Measurements from ENCODE around the gene LVRN.
"Not testable (repeated sequence)": the region's sequence is repeated elsewhere in the genome, so short reads cannot be mapped to it uniquely, and the experiment has no call there.

LVRN gene, protein sequence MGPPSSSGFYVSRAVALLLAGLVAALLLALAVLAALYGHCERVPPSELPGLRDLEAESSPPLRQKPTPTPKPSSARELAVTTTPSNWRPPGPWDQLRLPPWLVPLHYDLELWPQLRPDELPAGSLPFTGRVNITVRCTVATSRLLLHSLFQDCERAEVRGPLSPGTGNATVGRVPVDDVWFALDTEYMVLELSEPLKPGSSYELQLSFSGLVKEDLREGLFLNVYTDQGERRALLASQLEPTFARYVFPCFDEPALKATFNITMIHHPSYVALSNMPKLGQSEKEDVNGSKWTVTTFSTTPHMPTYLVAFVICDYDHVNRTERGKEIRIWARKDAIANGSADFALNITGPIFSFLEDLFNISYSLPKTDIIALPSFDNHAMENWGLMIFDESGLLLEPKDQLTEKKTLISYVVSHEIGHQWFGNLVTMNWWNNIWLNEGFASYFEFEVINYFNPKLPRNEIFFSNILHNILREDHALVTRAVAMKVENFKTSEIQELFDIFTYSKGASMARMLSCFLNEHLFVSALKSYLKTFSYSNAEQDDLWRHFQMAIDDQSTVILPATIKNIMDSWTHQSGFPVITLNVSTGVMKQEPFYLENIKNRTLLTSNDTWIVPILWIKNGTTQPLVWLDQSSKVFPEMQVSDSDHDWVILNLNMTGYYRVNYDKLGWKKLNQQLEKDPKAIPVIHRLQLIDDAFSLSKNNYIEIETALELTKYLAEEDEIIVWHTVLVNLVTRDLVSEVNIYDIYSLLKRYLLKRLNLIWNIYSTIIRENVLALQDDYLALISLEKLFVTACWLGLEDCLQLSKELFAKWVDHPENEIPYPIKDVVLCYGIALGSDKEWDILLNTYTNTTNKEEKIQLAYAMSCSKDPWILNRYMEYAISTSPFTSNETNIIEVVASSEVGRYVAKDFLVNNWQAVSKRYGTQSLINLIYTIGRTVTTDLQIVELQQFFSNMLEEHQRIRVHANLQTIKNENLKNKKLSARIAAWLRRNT

DNA sequence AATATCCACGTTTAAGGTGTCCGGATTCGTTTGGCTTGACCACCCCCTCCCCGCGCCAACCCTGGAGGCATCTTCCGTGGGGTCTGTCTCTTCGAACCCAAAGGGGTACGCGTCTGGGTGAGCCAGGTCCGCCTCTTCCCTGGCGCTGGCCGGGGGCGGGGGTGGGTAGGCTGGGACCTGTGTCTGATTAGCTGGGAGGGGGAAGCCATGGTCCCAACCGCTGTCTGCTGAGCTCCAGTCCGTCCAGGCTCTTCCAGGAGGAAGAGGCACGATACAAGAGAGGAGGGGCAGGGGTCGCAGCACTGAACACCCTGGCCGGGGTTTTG lies at the start of gene LVRN:
Gene LVRN, plus strand, starts transcription at position 237 of the 326 bp plus-strand sequence. CDS start 143 bp downstream, outside the sequence.
- no peak for DNase-seq (ENCODE audit: low read depth in 2 of 2)

DNA sequence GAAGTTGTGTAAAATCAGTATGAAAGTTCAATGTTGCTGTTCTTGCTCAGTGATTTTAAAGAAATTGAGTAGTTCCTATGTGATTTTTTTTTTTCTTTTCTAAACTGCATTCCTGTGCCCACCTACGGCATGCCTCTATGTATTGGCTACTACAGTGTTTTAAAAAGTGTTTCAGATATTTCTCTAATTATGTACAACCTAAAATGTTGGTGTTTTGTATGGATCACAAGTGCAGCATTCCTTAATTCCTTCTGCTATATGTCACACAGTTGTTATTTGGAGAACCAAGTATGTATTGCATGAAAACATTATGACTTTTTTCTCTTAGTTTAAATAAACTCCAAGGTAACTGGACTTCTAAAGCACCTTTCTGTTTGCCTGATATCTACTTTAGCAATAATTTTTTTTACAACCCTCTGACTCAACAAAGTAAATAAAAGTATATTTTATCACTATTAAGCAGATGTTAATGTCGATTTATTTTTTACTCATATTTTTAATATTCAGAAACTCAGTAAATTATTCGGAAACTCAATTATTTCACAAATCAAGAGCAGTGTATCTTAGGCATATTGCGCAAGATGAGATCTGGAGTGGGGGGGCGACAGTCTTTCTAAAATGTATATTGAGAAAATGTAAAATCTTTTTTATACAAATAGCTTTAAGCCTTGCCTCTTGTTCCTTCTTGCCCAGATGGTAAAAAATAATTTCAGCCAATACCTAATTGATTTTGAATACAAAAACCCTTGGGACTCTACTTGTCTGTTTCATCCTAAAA lies 48.5 kb upstream of the LVRN start:
- DNase-seq (ENCODE audit: low read depth in 2 of 2): not testable (repeated sequence)

DNA sequence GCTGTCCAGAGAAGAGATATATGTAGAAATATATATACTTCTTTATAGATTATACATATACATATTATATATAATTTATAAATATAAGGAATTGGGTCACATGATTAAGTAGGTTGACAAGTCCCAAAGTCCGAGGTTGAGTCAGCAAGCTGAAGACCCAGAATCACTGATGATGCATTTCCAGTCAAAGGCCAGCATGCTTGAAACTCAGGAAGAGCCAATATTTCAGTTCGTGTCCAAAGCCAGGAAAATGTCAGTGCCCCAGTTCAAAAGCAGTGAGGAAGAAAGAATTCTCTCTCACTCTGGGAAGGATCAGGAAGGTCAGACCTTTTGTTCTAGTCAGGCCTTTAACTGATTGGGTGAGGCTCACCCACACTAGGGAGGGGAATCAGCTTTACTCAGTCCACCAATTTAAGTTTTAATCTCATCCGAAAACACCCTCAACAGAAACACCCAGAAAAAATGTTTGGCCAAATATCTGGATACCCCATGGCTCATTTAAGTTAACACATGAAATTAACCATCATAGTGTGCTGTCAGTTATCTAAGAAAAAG lies 42.0 kb upstream of the LVRN start:
- DNase-seq (ENCODE audit: low read depth in 2 of 2): no peak

DNA sequence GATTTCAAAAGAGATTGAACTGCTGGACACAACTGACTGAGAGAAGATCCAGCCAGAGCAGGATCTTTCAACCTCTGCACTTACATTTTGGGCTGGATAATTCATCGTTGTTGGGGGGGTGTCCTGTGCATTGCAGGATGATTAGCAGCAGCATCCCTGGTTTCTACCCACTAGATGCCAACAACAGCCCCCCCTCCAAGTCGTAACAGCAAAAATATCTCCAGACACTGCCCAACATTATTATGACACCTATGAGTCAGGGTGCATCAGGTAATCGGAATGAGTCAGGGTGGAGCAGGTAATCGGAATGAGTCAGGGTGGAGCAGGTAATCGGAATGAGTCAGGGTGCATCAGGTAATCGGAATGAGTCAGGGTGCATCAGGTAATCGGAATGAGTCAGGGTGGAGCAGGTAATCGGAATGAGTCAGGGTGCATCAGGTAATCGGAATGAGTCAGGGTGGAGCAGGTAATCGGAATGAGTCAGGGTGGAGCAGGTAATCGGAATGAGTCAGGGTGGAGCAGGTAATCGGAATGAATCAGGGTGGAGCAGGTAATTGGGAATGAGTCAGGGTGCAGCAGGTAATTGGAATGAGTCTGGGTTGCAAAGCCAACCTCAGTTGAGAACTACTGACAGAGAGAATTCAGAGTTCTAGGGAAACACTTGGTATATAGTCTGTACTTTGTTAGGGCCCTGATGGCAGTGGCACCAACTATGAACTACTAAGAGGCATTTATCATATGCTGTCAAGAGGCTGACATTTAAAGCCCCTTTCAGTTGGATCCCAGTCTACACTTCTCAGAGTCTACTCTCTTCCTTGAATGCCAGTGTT lies 33.5 kb upstream of the LVRN start:
- DNase-seq (ENCODE audit: low read depth in 2 of 2): not testable (repeated sequence)

DNA sequence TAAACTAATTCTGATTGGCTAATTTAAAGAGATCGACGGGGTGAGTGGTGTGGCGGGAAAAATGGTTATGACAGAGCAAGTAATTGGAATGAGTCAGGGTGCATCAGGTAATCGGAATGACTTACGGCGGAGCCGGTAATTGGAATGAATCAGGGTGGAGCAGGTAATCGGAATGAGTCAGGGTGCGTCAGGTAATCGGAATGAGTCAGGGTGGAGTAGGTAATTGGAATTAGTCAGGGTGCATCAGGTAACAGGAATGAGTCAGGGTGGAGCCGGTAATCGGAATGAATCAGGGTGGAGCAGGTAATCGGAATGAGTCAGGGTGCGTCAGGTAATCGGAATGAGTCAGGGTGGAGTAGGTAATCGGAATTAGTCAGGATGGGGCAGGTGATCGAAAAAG lies 32.1 kb upstream of the LVRN start:
- not testable (repeated sequence) for DNase-seq (ENCODE audit: low read depth in 2 of 2)

DNA sequence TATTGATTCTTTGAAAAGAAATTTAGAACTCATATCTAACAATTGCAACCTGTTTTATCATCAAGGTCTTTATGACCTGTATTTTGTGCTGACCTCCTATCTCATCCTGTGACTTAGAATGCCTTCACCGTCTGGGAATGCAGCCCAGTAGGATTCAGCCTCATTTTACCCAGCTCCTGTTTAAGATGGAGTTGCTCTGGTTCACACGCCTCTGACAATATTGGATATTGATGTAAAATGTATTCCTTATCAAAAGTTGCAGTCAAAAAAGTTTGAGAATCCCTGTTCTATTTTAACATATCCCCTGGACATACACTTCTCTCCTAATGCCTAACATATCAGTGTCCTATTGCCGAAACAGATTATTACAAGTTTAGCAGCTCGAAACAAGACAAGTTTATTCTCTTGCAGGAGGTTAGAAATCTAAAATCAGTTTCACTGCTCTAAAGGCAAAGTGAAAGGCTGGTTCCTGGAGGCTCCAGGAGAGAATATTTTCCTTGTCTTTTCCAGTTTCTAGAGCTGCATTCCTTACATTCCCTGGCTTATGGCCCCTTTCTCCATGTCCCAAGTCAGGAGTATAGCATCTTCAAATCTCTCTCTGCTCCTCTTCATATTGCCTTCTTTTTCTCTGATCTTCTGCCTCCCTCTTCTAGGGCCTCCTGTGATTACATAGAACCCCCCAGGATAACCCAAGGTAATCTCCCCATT lies 31.5 kb upstream of the LVRN start:
- no peak for DNase-seq (ENCODE audit: low read depth in 2 of 2)

DNA sequence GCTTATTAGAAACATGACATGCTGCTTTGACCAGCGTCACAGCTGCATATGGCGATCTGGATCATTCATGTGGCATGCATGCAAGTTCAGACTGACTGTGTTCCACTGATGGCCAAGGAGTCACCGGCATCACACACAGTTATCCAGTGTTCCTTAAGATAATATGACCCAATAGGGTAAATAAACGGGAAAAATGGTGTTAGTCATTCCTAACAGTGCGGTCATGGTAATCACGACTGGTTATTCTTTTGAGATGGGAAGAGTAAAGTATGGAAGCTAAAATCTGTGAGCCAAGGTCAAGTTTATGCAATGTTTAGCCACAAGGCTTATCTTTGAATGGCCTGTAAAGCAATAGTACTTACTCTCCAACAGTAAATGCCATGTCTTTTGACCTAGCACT lies 29.3 kb upstream of the LVRN start:
- no peak for DNase-seq (ENCODE audit: low read depth in 2 of 2)

DNA sequence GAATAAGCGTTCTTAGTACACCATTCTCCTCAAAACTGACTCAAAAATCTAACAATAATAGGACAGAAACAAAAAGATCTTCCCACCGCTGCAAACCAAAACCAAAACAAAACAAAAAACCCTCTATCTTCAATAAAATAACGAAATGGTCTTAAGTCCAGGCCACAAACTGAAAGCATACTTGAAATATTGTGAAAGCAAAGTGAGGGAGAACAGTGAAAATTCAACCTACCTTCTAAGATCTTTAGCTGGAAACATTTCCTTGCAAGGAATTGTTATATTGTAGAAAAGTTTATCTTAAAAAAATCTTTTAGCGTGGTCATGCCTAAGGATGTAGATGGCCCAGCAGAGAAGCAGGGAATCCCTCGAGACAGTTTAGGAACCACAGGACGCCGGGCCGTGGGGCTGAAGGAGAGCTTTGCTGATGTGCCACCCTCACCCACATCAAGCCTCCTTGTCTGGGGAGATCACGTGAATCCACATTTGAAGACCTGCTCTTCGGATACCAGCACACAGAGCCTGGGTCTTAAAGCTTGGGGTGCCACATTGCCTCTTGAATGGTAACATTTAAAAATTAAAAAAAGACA lies 27.8 kb upstream of the LVRN start:
- no peak for DNase-seq (ENCODE audit: low read depth in 2 of 2)

DNA sequence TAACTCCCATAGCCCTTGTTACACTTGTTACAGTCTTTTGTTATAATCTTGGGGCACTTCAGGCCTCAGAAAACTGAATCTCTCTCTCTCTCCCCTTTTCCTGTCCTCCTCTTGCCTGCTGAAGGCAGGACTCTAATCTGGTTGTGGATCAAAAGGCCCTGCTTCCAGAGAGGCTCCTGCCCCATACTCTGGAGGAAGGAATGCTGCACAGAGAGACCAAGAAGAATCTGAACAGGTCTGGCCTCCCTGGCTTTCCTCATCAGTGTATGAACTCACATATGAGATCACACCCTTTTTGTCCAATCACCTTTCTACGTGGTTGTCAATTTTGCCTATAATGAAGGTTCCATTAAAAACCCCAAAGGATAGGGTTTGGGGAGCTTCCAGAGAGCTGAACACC lies 26.2 kb upstream of the LVRN start:
- no peak for DNase-seq (ENCODE audit: low read depth in 2 of 2)

DNA sequence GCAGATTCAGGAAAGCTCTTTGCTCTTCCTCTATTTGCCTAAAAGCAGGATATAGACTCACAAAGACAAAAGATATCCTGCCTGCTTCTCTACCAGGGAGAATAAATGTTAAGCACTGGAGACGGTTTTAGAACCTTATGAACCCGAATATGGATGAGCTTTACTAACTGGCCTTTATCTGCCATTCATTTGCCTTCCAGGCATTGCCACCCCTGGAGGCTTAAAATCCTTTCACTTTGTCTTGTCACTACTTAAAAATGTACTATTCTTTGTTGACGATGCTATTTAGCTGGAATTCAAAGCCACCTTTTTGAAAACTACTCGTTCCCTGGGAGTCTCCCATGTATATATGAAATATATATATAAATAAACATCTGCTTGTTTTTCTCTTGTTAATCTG lies 23.2 kb upstream of the LVRN start:
- DNase-seq (ENCODE audit: low read depth in 2 of 2): no peak

DNA sequence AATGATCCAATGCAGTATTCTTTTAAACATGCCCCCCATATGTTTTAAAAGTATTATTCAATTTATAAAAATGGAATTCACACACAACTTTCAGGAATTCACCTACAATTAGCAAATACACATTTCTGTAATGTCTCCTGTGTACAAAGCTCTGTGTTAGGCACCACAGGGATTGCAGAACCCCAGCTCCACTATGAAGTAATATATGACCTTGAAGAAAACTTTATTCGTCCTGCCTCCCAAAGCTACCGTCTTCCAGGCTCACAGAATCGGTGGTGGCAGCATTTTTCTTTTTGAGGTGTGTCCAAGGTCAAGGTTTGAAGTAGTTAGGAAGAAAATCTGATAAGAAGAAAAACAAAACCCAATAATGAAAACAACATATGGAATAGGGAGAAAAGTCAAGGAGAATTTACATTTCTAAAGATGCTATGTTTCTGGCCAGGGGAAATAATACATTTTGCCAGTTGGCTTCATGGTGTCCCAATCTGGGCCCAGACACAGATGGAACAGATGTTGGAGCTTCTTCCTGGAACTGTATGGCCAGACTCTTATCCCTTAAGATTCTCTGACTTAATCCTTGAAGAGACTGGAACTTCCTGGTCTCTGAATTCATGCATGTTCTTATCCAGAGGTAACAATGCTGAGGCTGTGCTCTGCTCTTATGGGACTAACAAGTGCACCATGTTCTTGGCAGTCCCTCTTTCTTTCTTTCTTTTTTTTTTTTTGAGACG lies 22.0 kb upstream of the LVRN start:
- no peak for DNase-seq (ENCODE audit: low read depth in 2 of 2)

DNA sequence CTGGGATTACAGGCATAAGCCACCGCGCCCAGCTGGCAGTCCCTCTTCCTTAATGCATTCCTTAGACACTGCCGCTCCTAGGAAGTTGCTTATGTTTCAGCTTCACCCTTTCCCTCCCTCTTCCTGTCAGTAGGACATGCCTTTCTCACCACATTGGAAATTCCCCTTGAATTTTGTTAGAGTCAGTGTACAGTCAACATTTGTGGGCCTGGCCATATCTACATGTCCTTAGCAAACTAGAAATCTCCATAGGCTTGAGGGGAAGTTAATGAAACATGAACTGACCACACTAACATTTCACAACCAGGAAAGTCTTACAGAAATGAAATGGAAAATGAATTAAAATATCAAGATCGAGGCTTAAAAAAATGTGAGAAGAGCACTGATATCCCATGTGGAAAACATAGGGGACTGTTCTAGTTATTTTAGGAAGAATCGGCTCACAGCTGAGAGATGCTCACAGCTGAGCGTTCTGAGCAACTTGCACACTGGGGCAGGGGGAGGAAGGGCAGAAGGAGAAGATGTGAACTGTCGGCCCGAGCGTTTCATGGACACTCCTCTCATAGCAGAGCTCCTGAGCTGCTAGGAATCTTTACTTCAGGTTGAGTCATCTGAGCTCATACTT lies 21.1 kb upstream of the LVRN start:
- DNase-seq (ENCODE audit: low read depth in 2 of 2): peak; percentile 84 to 87

DNA sequence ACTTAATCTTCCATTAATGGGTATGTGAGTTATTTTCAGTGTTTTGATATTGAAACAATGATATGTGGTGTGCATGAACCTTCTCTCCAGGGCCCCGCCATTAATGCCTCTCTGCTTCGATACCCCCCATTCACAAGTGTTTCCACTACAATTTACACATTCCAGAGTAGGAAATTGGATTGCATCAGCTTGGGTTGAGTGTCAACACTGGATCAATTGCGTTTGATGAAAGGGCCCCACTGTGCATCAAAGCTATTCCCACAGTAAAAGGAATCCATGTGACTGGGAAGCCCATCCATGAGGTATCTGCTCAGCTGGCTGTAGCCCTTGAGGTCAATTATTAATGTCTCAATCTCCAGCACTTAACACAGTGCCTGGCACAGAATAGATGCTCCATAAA lies 17.8 kb upstream of the LVRN start:
- no peak for DNase-seq (ENCODE audit: low read depth in 2 of 2)

DNA sequence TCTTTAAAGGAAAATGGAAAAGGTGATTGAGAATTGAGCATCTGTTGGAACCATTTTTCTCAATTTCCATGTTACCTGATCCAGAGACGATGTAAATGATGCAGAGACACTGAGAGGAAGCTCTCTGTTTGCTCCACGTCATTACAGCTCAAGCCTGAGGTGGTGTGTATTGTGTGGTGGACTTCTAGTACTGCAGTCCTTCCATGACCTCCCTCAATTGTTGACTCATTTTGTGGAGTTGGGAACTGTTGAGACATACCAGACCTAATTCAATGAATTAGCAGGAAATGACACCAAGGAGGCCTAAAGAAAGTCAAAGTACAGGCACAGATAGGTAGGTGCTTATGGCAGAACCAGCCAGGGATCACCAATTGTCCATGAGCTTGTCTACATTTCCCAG lies 15.6 kb upstream of the LVRN start:
- no peak for DNase-seq (ENCODE audit: low read depth in 2 of 2)

DNA sequence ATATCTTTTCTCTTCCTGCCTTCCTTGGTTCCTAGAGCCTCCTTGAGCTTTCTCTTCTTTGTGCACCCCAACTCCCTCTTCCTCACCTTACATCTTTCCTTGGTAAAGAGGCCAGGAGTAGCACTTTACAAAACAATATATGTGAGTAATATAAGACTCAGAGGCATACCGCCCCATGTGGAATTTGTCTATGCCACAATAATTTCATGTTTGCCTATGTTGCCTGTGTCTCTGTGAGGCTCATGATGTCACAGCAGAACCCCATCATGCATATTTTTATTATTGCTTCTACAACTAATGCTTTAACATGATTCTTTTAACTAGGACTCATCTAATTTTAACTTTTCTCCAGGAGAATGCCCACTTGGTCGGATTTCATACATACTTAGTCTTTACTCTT lies 15.0 kb upstream of the LVRN start:
- DNase-seq (ENCODE audit: low read depth in 2 of 2): no peak

DNA sequence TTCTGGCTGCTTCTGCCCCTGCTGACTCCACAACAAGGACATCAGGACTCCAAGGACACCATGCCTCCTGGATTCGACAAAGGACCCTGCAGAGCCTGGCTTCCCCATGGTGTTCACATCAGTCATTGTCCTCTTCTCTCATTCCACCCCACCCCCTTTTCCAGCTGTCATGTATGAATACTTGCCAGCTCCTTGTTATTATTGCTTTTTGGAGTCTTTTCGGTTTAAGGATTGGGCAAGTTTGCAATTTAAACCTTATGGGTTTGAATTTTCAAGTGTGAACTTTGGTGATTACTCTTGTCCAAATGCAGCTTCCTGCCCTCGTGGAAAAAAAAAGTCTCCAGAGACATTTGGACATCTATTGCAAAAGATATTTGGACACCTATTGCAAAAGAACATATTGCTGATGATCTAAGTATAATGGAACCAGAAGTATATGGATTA lies 14.2 kb upstream of the LVRN start:
- peak; percentile 30 to 34 for DNase-seq (ENCODE audit: low read depth in 2 of 2)

DNA sequence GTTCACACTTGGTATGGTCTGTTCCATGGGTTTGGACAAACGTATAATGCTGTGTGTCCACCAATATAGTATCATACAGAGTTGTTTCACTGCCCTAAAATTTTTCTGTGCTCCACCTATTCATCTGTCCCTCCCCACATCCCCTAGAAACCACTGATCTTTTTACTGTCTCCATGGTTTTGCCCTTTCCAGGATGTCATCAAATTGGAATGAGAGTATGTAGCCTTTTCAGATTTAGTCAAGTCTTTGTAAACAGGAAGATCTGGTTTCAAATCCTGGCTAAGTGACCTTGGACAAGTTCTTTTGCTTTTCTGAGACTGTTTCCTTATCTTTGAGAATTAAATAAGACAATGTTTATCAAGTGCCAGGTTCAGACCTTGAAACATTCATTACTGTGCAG lies 13.2 kb upstream of the LVRN start:
- DNase-seq (ENCODE audit: low read depth in 2 of 2): no peak

DNA sequence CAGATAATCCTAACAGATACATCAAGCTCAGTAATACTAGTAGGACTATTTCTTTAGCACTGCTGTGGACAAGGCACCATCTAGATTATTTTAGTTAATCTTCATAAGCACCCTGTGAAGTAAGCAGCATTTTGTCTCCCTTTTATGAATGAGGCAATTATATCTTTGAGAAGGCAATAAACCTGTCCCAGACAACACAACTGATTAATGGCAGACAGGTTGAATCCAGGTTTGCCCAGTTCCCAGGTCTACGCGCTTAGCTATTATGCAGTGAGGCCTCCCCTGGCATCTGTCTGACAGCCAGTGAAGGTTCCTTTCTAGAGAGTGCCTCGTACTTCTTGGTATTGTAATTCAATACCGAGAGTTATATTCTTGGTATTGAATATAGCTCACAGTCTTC lies 9.7 kb upstream of the LVRN start:
- no peak for DNase-seq (ENCODE audit: low read depth in 2 of 2)

DNA sequence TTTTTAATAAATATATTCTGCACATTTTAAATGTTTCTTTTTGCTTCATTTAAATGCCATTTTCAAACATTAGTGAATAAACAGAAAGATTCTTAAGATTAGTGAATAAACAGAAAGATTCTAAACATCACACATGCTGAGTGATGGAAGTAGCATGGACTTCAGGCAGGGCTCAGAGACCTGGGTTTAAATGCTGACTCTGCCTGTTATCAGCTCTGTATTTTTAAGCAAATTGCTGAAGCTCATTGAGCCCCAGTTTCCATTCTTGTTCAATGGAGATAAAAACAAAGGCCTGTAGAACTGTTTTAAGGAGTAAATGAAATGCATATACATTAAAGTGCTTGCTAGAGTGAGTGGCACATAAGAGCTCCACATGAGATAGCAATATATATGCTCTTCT lies 8.1 kb upstream of the LVRN start:
- DNase-seq (ENCODE audit: low read depth in 2 of 2): no peak

Data from fibroblast of skin of left quadriceps (primary cell).